ENCODE data around the gene PCSK6. TPM values are rescaled to one million over a fixed set of nuclear protein-coding genes. Genes with fewer than 3 reads are reported as not detected.

Gene PCSK6
- total RNA-seq, 3 donors from 2014 or later: 7.2 to 19.7 (median 18.0) TPM

GRCh38 chr15:101329309-101329863 lies 160.1 kb downstream of the PCSK6 start:
- no peaks in the 10 kb centered on the region for H3K4me1 ChIP-seq
- intact Hi-C loops (cut with DNase I; ENCODE audit: low total_unique reads): no loop called here
- TF ChIP-seq POLR2AphosphoS5 (IDR thresholded peaks at IDR 0.05) (no peak), CTCF (IDR thresholded peaks at IDR 0.05) (no peak), POLR2A (IDR thresholded peaks at IDR 0.05) (no peak)
- DNase-seq (ENCODE audit: low spot score in 2 of 2): no peak
- H3K27me3 ChIP-seq: no peaks in the 10 kb centered on the region
- no peak overlapping the region for H3K4me3 ChIP-seq
- H3K27ac ChIP-seq: no peak overlapping the region
- H3K36me3 ChIP-seq: no peaks in the 10 kb centered on the region
- no peaks in the 10 kb centered on the region for H3K9me3 ChIP-seq

GRCh38 chr15:101328001-101328400 lies 161.5 kb downstream of the PCSK6 start:
- TF ChIP-seq POLR2A (IDR thresholded peaks at IDR 0.05) (no peak), CTCF (IDR thresholded peaks at IDR 0.05) (no peak), POLR2AphosphoS5 (IDR thresholded peaks at IDR 0.05) (no peak)
- intact Hi-C loops (cut with DNase I; ENCODE audit: low total_unique reads): no loop called here

GRCh38 chr15:101327147-101327740 lies 162.3 kb downstream of the PCSK6 start:
- Histone ChIP-seq H3K4me3 (no peak overlapping the region), H3K36me3 (no peaks in the 10 kb centered on the region), H3K27me3 (no peaks in the 10 kb centered on the region), H3K27ac (no peak overlapping the region), H3K4me1 (no peaks in the 10 kb centered on the region), H3K9me3 (no peaks in the 10 kb centered on the region)
- TF ChIP-seq POLR2AphosphoS5 (IDR thresholded peaks at IDR 0.05): no peak
- TF ChIP-seq POLR2A (IDR thresholded peaks at IDR 0.05): no peak
- TF ChIP-seq CTCF (IDR thresholded peaks at IDR 0.05): no peak
- DNase-seq (ENCODE audit: low spot score in 2 of 2): no peak
- intact Hi-C loops (cut with DNase I; ENCODE audit: low total_unique reads): no loop called here

More at GRCh38 chr15:101328001-101328400, 161.5 kb downstream of the PCSK6 start:
- no peak overlapping the region for H3K4me3 ChIP-seq
- DNase-seq (ENCODE audit: low spot score in 2 of 2): no peak
- no peaks in the 10 kb centered on the region for H3K27me3 ChIP-seq
- no peaks in the 10 kb centered on the region for H3K9me3 ChIP-seq
- H3K4me1 ChIP-seq: no peaks in the 10 kb centered on the region
- H3K27ac ChIP-seq: no peak overlapping the region
- no peaks in the 10 kb centered on the region for H3K36me3 ChIP-seq

GRCh38 chr15:101326462-101327146 lies 162.9 kb downstream of the PCSK6 start:
- H3K4me3 ChIP-seq: no peak overlapping the region
- no peak for DNase-seq (ENCODE audit: low spot score in 2 of 2)
- no peaks in the 10 kb centered on the region for H3K36me3 ChIP-seq
- intact Hi-C loops (cut with DNase I; ENCODE audit: low total_unique reads): no loop called here
- no peaks in the 10 kb centered on the region for H3K9me3 ChIP-seq
- H3K27me3 ChIP-seq: no peaks in the 10 kb centered on the region
- no peaks in the 10 kb centered on the region for H3K4me1 ChIP-seq
- TF ChIP-seq POLR2A (IDR thresholded peaks at IDR 0.05) (no peak), POLR2AphosphoS5 (IDR thresholded peaks at IDR 0.05) (no peak), CTCF (IDR thresholded peaks at IDR 0.05) (no peak)
- no peak overlapping the region for H3K27ac ChIP-seq

GRCh38 chr15:101326026-101326315 lies 163.5 kb downstream of the PCSK6 start:
- TF ChIP-seq POLR2AphosphoS5 (IDR thresholded peaks at IDR 0.05) (no peak), CTCF (IDR thresholded peaks at IDR 0.05) (no peak), POLR2A (IDR thresholded peaks at IDR 0.05) (no peak)
- no peaks in the 10 kb centered on the region for H3K9me3 ChIP-seq
- DNase-seq (ENCODE audit: low spot score in 2 of 2): no peak
- H3K27ac ChIP-seq: no peak overlapping the region
- no peaks in the 10 kb centered on the region for H3K36me3 ChIP-seq
- no peak overlapping the region for H3K4me3 ChIP-seq
- intact Hi-C loops (cut with DNase I; ENCODE audit: low total_unique reads): no loop called here
- H3K27me3 ChIP-seq: no peaks in the 10 kb centered on the region
- no peaks in the 10 kb centered on the region for H3K4me1 ChIP-seq
